ENCODE data around the gene PIK3R1.
A peak's percentile ranks its signal among the peaks of the same experiment; 100 is the strongest.
"Not testable (repeated sequence)": the region's sequence is repeated elsewhere in the genome, so short reads cannot be mapped to it uniquely, and the experiment has no call there.

The PIK3R1 gene

GRCh38 chr5:68194386-68194785 lies 21.2 kb upstream of the PIK3R1 start:
- DNase-seq = no peak

GRCh38 chr5:68195137-68195536 lies 20.4 kb upstream of the PIK3R1 start:
- no peak for DNase-seq

- no peak for DNase-seq
Observed at GRCh38 chr5:68196876-68197275, 18.7 kb upstream of the PIK3R1 start.

- DNase-seq = no peak
Observed at GRCh38 chr5:68200288-68200687, 15.3 kb upstream of the PIK3R1 start.

GRCh38 chr5:68210654-68211053 lies 4.9 kb upstream of the PIK3R1 start:
- not testable (repeated sequence) for DNase-seq

- no peak for DNase-seq
Observed at GRCh38 chr5:68214482-68215207, 911 bp upstream of the PIK3R1 start.

- peak; percentile 40 for DNase-seq
Observed at GRCh38 chr5:68215898-68216244, 315 bp downstream of the PIK3R1 start.

GRCh38 chr5:68216245-68217046 lies 890 bp downstream of the PIK3R1 start:
- DNase-seq = peak; percentile 59

GRCh38 chr5:68217047-68217355 lies 1.4 kb downstream of the PIK3R1 start:
- no peak for DNase-seq

GRCh38 chr5:68217528-68217927 lies 2.0 kb downstream of the PIK3R1 start:
- no peak for DNase-seq

GRCh38 chr5:68219161-68219816 lies 3.7 kb downstream of the PIK3R1 start:
- DNase-seq = no peak

- no peak for DNase-seq
Observed at GRCh38 chr5:68220260-68220659, 4.7 kb downstream of the PIK3R1 start.

- DNase-seq = no peak
Observed at GRCh38 chr5:68220914-68221313, 5.4 kb downstream of the PIK3R1 start.

GRCh38 chr5:68221488-68221887 lies 5.9 kb downstream of the PIK3R1 start:
- no peak for DNase-seq

- DNase-seq = no peak
Observed at GRCh38 chr5:68222310-68222709, 6.8 kb downstream of the PIK3R1 start.

- DNase-seq = no peak
Observed at GRCh38 chr5:68222824-68223354, 7.3 kb downstream of the PIK3R1 start.

- DNase-seq = no peak
Observed at GRCh38 chr5:68223904-68224303, 8.3 kb downstream of the PIK3R1 start.

- DNase-seq = no peak
Observed at GRCh38 chr5:68224509-68225187, 9.1 kb downstream of the PIK3R1 start.

- no peak for DNase-seq
Observed at GRCh38 chr5:68225188-68225910, 9.8 kb downstream of the PIK3R1 start.

- DNase-seq = no peak
Observed at GRCh38 chr5:68225911-68226545, 10.5 kb downstream of the PIK3R1 start.

- DNase-seq = no peak
Observed at GRCh38 chr5:68226546-68227073, 11.1 kb downstream of the PIK3R1 start.

Measured in 8988T (cell line).